KOPT-K1 (cell line): ENCODE measurements around the gene ITGBL1.

ENCODE experiments used
- H3K27ac ChIP-seq: fragments of 200-600 bp; sonication (generic); 2 replicates; pipeline ENCODE4 v1.5.1; 2016; ENCODE audit warnings: antibody characterized with exemption, mild to moderate bottlenecking, low read depth, low read length; ENCODE audit not compliant: poor library complexity, severe bottlenecking
- H3K36me3 ChIP-seq: fragments of 200-600 bp; sonication (generic); 2 replicates; pipeline ENCODE4 v1.5.1; 2017; ENCODE audit warnings: antibody characterized with exemption, mild to moderate bottlenecking, low read length, moderate library complexity; ENCODE audit not compliant: insufficient read depth
- H3K9me3 ChIP-seq: fragments of 200-600 bp; sonication (generic); 2 replicates; pipeline ENCODE4 v1.5.1; 2017; ENCODE audit warnings: antibody characterized with exemption, low read length, mild to moderate bottlenecking; ENCODE audit not compliant: insufficient read depth, poor library complexity, severe bottlenecking

Gene ITGBL1

GRCh38 chr13:101727118-101727517 lies 274.6 kb downstream of the ITGBL1 start:
- Histone ChIP-seq H3K9me3 (no peaks in the 10 kb centered on the region), H3K36me3 (no peaks in the 10 kb centered on the region), H3K27ac (no peak overlapping the region)

GRCh38 chr13:101728021-101728420 lies 275.5 kb downstream of the ITGBL1 start:
- Histone ChIP-seq H3K27ac (no peak overlapping the region), H3K36me3 (no peaks in the 10 kb centered on the region), H3K9me3 (no peaks in the 10 kb centered on the region)

GRCh38 chr13:101728615-101729014 lies 276.1 kb downstream of the ITGBL1 start:
- Histone ChIP-seq H3K9me3 (no peaks in the 10 kb centered on the region), H3K36me3 (no peaks in the 10 kb centered on the region), H3K27ac (no peak overlapping the region)

- Histone ChIP-seq H3K27ac (no peak overlapping the region), H3K9me3 (no peaks in the 10 kb centered on the region)
Observed at GRCh38 chr13:101730420-101731000, 278.0 kb downstream of the ITGBL1 start.

GRCh38 chr13:101736566-101736965 lies 284.1 kb downstream of the ITGBL1 start:
- H3K9me3 ChIP-seq = no peaks in the 10 kb centered on the region
- no peaks in the 10 kb centered on the region for H3K36me3 ChIP-seq
- H3K27ac ChIP-seq = no peak overlapping the region

More at GRCh38 chr13:101730420-101731000, 278.0 kb downstream of the ITGBL1 start:
- no peaks in the 10 kb centered on the region for H3K36me3 ChIP-seq

- Histone ChIP-seq H3K27ac (no peak overlapping the region), H3K36me3 (no peaks in the 10 kb centered on the region), H3K9me3 (no peaks in the 10 kb centered on the region)
Observed at GRCh38 chr13:101738336-101738735, 285.9 kb downstream of the ITGBL1 start.

- no peaks in the 10 kb centered on the region for H3K36me3 ChIP-seq
- H3K27ac ChIP-seq = no peak overlapping the region
- no peaks in the 10 kb centered on the region for H3K9me3 ChIP-seq
Observed at GRCh38 chr13:101739382-101740178, 287.1 kb downstream of the ITGBL1 start.

GRCh38 chr13:101746513-101746912 lies 294.0 kb downstream of the ITGBL1 start:
- Histone ChIP-seq H3K36me3 (no peaks in the 10 kb centered on the region), H3K27ac (no peak overlapping the region), H3K9me3 (no peaks in the 10 kb centered on the region)

GRCh38 chr13:101747039-101747438 lies 294.6 kb downstream of the ITGBL1 start:
- H3K9me3 ChIP-seq = no peaks in the 10 kb centered on the region
- no peaks in the 10 kb centered on the region for H3K36me3 ChIP-seq
- no peak overlapping the region for H3K27ac ChIP-seq

- Histone ChIP-seq H3K27ac (no peak overlapping the region), H3K36me3 (no peaks in the 10 kb centered on the region), H3K9me3 (no peaks in the 10 kb centered on the region)
Observed at GRCh38 chr13:101749584-101749983, 297.1 kb downstream of the ITGBL1 start.

- no peak overlapping the region for H3K27ac ChIP-seq
- H3K36me3 ChIP-seq = no peaks in the 10 kb centered on the region
- H3K9me3 ChIP-seq = no peaks in the 10 kb centered on the region
Observed at GRCh38 chr13:101751488-101751887, 299.0 kb downstream of the ITGBL1 start.

GRCh38 chr13:101752432-101752831 lies 300.0 kb downstream of the ITGBL1 start:
- no peaks in the 10 kb centered on the region for H3K9me3 ChIP-seq
- H3K27ac ChIP-seq = no peak overlapping the region
- no peaks in the 10 kb centered on the region for H3K36me3 ChIP-seq

GRCh38 chr13:101755228-101755887 lies 302.9 kb downstream of the ITGBL1 start:
- Histone ChIP-seq H3K27ac (no peak overlapping the region), H3K36me3 (no peaks in the 10 kb centered on the region), H3K9me3 (no peaks in the 10 kb centered on the region)

- no peaks in the 10 kb centered on the region for H3K9me3 ChIP-seq
- H3K27ac ChIP-seq = no peak overlapping the region
- no peaks in the 10 kb centered on the region for H3K36me3 ChIP-seq
Observed at GRCh38 chr13:101757446-101758039, 305.1 kb downstream of the ITGBL1 start.

GRCh38 chr13:101763191-101763590 lies 310.7 kb downstream of the ITGBL1 start:
- Histone ChIP-seq H3K9me3 (no peaks in the 10 kb centered on the region), H3K27ac (no peak overlapping the region), H3K36me3 (no peaks in the 10 kb centered on the region)
